ENCODE data around the gene BLID.

Gene BLID

GRCh38 chr11:122123263-122123929, 7.4 kb upstream of the BLID start:
- no peak for ATAC-seq
- H3K4me3 Mint-ChIP-seq, result no peak overlapping the region
- peaks cover 2% of the 10 kb centered on the region for H3K9me3 Mint-ChIP-seq
- H3K27ac Mint-ChIP-seq, result no peak overlapping the region
- H3K4me1 Mint-ChIP-seq, result no peaks in the 10 kb centered on the region
- peaks cover 12% of the 10 kb centered on the region for H3K27me3 Mint-ChIP-seq
- no peaks in the 10 kb centered on the region for H3K36me3 Mint-ChIP-seq

- H3K27ac Mint-ChIP-seq, result no peak overlapping the region
- no peak overlapping the region for H3K4me3 Mint-ChIP-seq
- H3K36me3 Mint-ChIP-seq, result no peaks in the 10 kb centered on the region
- H3K4me1 Mint-ChIP-seq, result no peaks in the 10 kb centered on the region
- ATAC-seq, result no peak
- H3K9me3 Mint-ChIP-seq, result peaks cover 2% of the 10 kb centered on the region
- peaks cover 9% of the 10 kb centered on the region for H3K27me3 Mint-ChIP-seq
Observed at GRCh38 chr11:122122179-122122578, 6.2 kb upstream of the BLID start.

GRCh38 chr11:122120096-122120495, 4.1 kb upstream of the BLID start:
- Mint-ChIP-seq H3K36me3 (no peaks in the 10 kb centered on the region), H3K9me3 (peaks cover 2% of the 10 kb centered on the region), H3K27me3 (peaks cover 9% of the 10 kb centered on the region), H3K27ac (no peak overlapping the region), H3K4me1 (no peaks in the 10 kb centered on the region), H3K4me3 (no peak overlapping the region)
- no peak for ATAC-seq

GRCh38 chr11:122116591-122116990, 576 bp upstream of the BLID start:
- H3K9me3 Mint-ChIP-seq, result no peaks in the 10 kb centered on the region
- peaks cover 9% of the 10 kb centered on the region for H3K27me3 Mint-ChIP-seq
- H3K36me3 Mint-ChIP-seq, result no peaks in the 10 kb centered on the region
- no peak overlapping the region for H3K27ac Mint-ChIP-seq
- H3K4me3 Mint-ChIP-seq, result no peak overlapping the region
- H3K4me1 Mint-ChIP-seq, result no peaks in the 10 kb centered on the region
- no peak for ATAC-seq

GRCh38 chr11:122114976-122115375, 1.0 kb downstream of the BLID start:
- no peaks in the 10 kb centered on the region for H3K4me1 Mint-ChIP-seq
- H3K4me3 Mint-ChIP-seq, result no peak overlapping the region
- ATAC-seq, result no peak
- H3K27ac Mint-ChIP-seq, result no peak overlapping the region
- H3K36me3 Mint-ChIP-seq, result no peaks in the 10 kb centered on the region
- no peaks in the 10 kb centered on the region for H3K9me3 Mint-ChIP-seq
- peaks cover 9% of the 10 kb centered on the region for H3K27me3 Mint-ChIP-seq

GRCh38 chr11:122113836-122114825, 1.9 kb downstream of the BLID start:
- H3K36me3 Mint-ChIP-seq, result no peaks in the 10 kb centered on the region
- peaks cover 9% of the 10 kb centered on the region for H3K27me3 Mint-ChIP-seq
- H3K9me3 Mint-ChIP-seq, result no peaks in the 10 kb centered on the region
- no peak overlapping the region for H3K4me3 Mint-ChIP-seq
- ATAC-seq, result no peak
- no peaks in the 10 kb centered on the region for H3K4me1 Mint-ChIP-seq
- H3K27ac Mint-ChIP-seq, result no peak overlapping the region

GRCh38 chr11:122112470-122113365, 3.3 kb downstream of the BLID start:
- Mint-ChIP-seq H3K4me3 (no peak overlapping the region), H3K36me3 (no peaks in the 10 kb centered on the region), H3K27ac (no peak overlapping the region), H3K4me1 (no peaks in the 10 kb centered on the region), H3K27me3 (no peaks in the 10 kb centered on the region), H3K9me3 (peaks cover 3% of the 10 kb centered on the region)
- no peak for ATAC-seq

- Mint-ChIP-seq H3K9me3 (peaks cover 3% of the 10 kb centered on the region), H3K27ac (no peak overlapping the region), H3K4me3 (no peak overlapping the region), H3K27me3 (peaks cover 10% of the 10 kb centered on the region), H3K4me1 (no peaks in the 10 kb centered on the region), H3K36me3 (no peaks in the 10 kb centered on the region)
- no peak for ATAC-seq
Observed at GRCh38 chr11:122109932-122110331, 6.1 kb downstream of the BLID start.

- no peaks in the 10 kb centered on the region for H3K4me1 Mint-ChIP-seq
- no peaks in the 10 kb centered on the region for H3K36me3 Mint-ChIP-seq
- peaks cover 3% of the 10 kb centered on the region for H3K9me3 Mint-ChIP-seq
- H3K27ac Mint-ChIP-seq, result no peak overlapping the region
- H3K27me3 Mint-ChIP-seq, result peaks cover 16% of the 10 kb centered on the region
- no peak overlapping the region for H3K4me3 Mint-ChIP-seq
- ATAC-seq, result no peak
Observed at GRCh38 chr11:122108828-122109227, 7.2 kb downstream of the BLID start.

- Mint-ChIP-seq H3K27ac (no peak overlapping the region), H3K27me3 (peaks cover 16% of the 10 kb centered on the region), H3K36me3 (no peaks in the 10 kb centered on the region), H3K4me3 (no peak overlapping the region), H3K4me1 (no peaks in the 10 kb centered on the region), H3K9me3 (peaks cover 3% of the 10 kb centered on the region)
- ATAC-seq, result no peak
Observed at GRCh38 chr11:122108192-122108799, 7.7 kb downstream of the BLID start.

GRCh38 chr11:122107566-122107965, 8.4 kb downstream of the BLID start:
- Mint-ChIP-seq H3K9me3 (peaks cover 3% of the 10 kb centered on the region), H3K27me3 (peaks cover 16% of the 10 kb centered on the region), H3K27ac (no peak overlapping the region), H3K36me3 (no peaks in the 10 kb centered on the region), H3K4me3 (no peak overlapping the region), H3K4me1 (no peaks in the 10 kb centered on the region)
- no peak for ATAC-seq

GRCh38 chr11:122107045-122107444, 9.0 kb downstream of the BLID start:
- no peak for ATAC-seq
- Mint-ChIP-seq H3K27me3 (peaks cover 16% of the 10 kb centered on the region), H3K27ac (no peak overlapping the region), H3K4me1 (no peaks in the 10 kb centered on the region), H3K9me3 (peaks cover 3% of the 10 kb centered on the region), H3K36me3 (no peaks in the 10 kb centered on the region), H3K4me3 (no peak overlapping the region)

GRCh38 chr11:122105044-122105758, 10.8 kb downstream of the BLID start:
- ATAC-seq, result no peak
- H3K4me1 Mint-ChIP-seq, result peaks cover 10% of the 10 kb centered on the region
- peaks cover 16% of the 10 kb centered on the region for H3K27me3 Mint-ChIP-seq
- H3K4me3 Mint-ChIP-seq, result no peak overlapping the region
- peaks cover 3% of the 10 kb centered on the region for H3K9me3 Mint-ChIP-seq
- H3K36me3 Mint-ChIP-seq, result no peaks in the 10 kb centered on the region
- H3K27ac Mint-ChIP-seq, result no peak overlapping the region

GRCh38 chr11:122104341-122104740, 11.7 kb downstream of the BLID start:
- Mint-ChIP-seq H3K27me3 (peaks cover 16% of the 10 kb centered on the region), H3K36me3 (no peaks in the 10 kb centered on the region), H3K9me3 (peaks cover 3% of the 10 kb centered on the region), H3K4me3 (no peak overlapping the region), H3K27ac (no peak overlapping the region), H3K4me1 (peaks cover 15% of the 10 kb centered on the region)
- ATAC-seq, result no peak

Measured in stimulated activated memory B cell treated with anti-CD40 and anti-IgM and Interleukin-4, amounts not matched to agents 10 μg/mL and 1 μg/mL and 100 μg/mL, for 72 hours (primary cell).